Astrocyte (in vitro differentiated cells and primary cell): Measurements from ENCODE around the gene ELMO1. TPM values are rescaled to one million over a fixed set of nuclear protein-coding genes. Genes with fewer than 3 reads are reported as not detected.
"Not testable (repeated sequence)": the region's sequence is repeated elsewhere in the genome, so short reads cannot be mapped to it uniquely, and the experiment has no call there.

Source experiments
- DNase-seq: peaks from one replicate; pipeline ENCODE4 v3.0.0-alpha.2; 2010; ENCODE audit warnings: low read depth
- FAIRE-seq: peaks from 2 replicates; lab custom pipeline; 2011; peaks lifted over from hg19 to GRCh38; lab: Jason Lieb, UNC
- H2AFZ ChIP-seq: 2 replicates; pipeline ENCODE4 v1.6.0; 2012; ENCODE audit warnings: low read depth, low read length, inconsistent platforms
- H3K27ac ChIP-seq: 2 replicates; pipeline ENCODE4 v1.5.1; 2011; ENCODE audit warnings: low read depth, low read length, inconsistent platforms
- H3K27me3 ChIP-seq: 2 replicates; pipeline ENCODE4 v1.6.0; 2011; ENCODE audit warnings: low read length, inconsistent platforms; ENCODE audit not compliant: insufficient read depth
- H3K36me3 ChIP-seq: 2 replicates; pipeline ENCODE4 v1.5.1; 2011; ENCODE audit warnings: low read length, inconsistent platforms; ENCODE audit not compliant: insufficient read depth
- H3K4me1 ChIP-seq: 2 replicates; pipeline ENCODE4 v1.5.1; 2011; ENCODE audit warnings: low read length, inconsistent platforms; ENCODE audit not compliant: insufficient read depth
- H3K4me2 ChIP-seq: 2 replicates; pipeline ENCODE4 v1.6.0; 2012; ENCODE audit warnings: low read length, inconsistent platforms
- H3K4me3 ChIP-seq: 2 replicates; pipeline ENCODE4 v1.5.1; 2011; ENCODE audit warnings: low read depth, mild to moderate bottlenecking, low read length, inconsistent platforms; ENCODE audit not compliant: insufficient read depth
- H3K79me2 ChIP-seq: 2 replicates; pipeline ENCODE4 v1.6.0; 2012; ENCODE audit warnings: mild to moderate bottlenecking, low read length, inconsistent platforms; ENCODE audit not compliant: insufficient read depth
- H3K9ac ChIP-seq: 2 replicates; pipeline ENCODE4 v1.6.0; 2012; ENCODE audit warnings: mild to moderate bottlenecking, low read length, inconsistent platforms
- H3K9me3 ChIP-seq: 2 replicates; pipeline ENCODE4 v1.5.1; 2012; ENCODE audit warnings: low read depth, mild to moderate bottlenecking, low read length, inconsistent platforms; ENCODE audit not compliant: insufficient read depth
- H4K20me1 ChIP-seq: 2 replicates; pipeline ENCODE4 v1.6.0; 2012; ENCODE audit warnings: low read length, inconsistent platforms; ENCODE audit not compliant: insufficient read depth
- H3K27ac Mint-ChIP-seq: one replicate; pipeline ENCODE4 v1.8.0; 2021; ENCODE audit warnings: mild to moderate bottlenecking, mixed read lengths; ENCODE audit not compliant: unreplicated experiment
- H3K27me3 Mint-ChIP-seq: one replicate; pipeline ENCODE4 v1.8.0; 2021; ENCODE audit warnings: low read depth, mixed read lengths; ENCODE audit not compliant: unreplicated experiment
- H3K36me3 Mint-ChIP-seq: one replicate; pipeline ENCODE4 v1.8.0; 2021; ENCODE audit warnings: low read depth, mixed read lengths; ENCODE audit not compliant: unreplicated experiment
- H3K4me1 Mint-ChIP-seq: one replicate; pipeline ENCODE4 v1.8.0; 2021; ENCODE audit warnings: low read depth, mixed read lengths; ENCODE audit not compliant: unreplicated experiment
- H3K4me3 Mint-ChIP-seq: one replicate; pipeline ENCODE4 v1.8.0; 2021; ENCODE audit warnings: mild to moderate bottlenecking, moderate library complexity, mixed read lengths; ENCODE audit not compliant: unreplicated experiment
- H3K9me3 Mint-ChIP-seq: one replicate; pipeline ENCODE4 v1.8.0; 2021; ENCODE audit warnings: mild to moderate bottlenecking, mixed read lengths; ENCODE audit not compliant: unreplicated experiment
- EZH2 ChIP-seq: IDR thresholded peaks from 2 replicates; pipeline ENCODE4 v1.6.1; 2012; ENCODE audit warnings: mild to moderate bottlenecking, low read length, inconsistent platforms; ENCODE audit not compliant: insufficient read depth
- total RNA-seq: library from RNA; stranded (reverse); gene quantifications from 2 replicates; pipeline ENCODE4 v1.2.1, GENCODE V29; 2021
- TF ChIP-seq, protein P1 (sequence below): IDR thresholded peaks from 2 replicates; pipeline ENCODE4 v1.5.1; 2011; ENCODE audit warnings: low read depth, mild to moderate bottlenecking, inconsistent platforms, low read length, moderate library complexity; ENCODE audit not compliant: insufficient read depth

The ELMO1 gene
- total RNA-seq, 1 donor from 2014 or later: 20.4 TPM

DNA sequence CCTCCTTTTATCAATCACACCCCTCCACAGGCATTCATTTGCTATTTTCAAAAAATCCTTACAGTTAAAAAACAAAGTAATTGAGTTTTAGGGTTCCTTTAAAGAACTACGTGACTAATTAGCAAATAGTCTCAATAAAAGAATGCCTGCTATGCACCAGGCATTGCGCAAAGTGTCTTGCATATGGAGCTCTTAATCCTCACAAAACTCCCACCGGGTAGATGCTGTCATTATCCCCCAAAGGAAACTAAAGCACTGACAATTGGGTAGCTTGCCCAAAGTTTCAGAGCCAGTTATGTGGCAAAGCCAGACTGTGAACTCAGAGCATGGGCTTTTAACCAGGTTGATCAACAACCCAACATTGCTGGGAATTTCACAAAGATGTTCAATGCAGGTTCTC is 305.7 kb downstream of the ELMO1 start:
- DNase-seq (no peak), FAIRE-seq (no peak)
- no peak overlapping the region for H3K4me3 ChIP-seq
- no peaks in the 10 kb centered on the region for H3K9me3 ChIP-seq
- H3K27me3 ChIP-seq: no peaks in the 10 kb centered on the region
- H3K4me2 ChIP-seq: no peak overlapping the region
- no peak overlapping the region for H3K27ac Mint-ChIP-seq
- no peaks in the 10 kb centered on the region for H4K20me1 ChIP-seq
- peaks cover 4% of the 10 kb centered on the region for H3K9me3 Mint-ChIP-seq
- no peak overlapping the region for H3K27ac ChIP-seq
- no peaks in the 10 kb centered on the region for H3K27me3 Mint-ChIP-seq
- H3K36me3 Mint-ChIP-seq: peaks cover 8% of the 10 kb centered on the region
- no peak overlapping the region for H3K4me3 Mint-ChIP-seq
- TF ChIP-seq EZH2: no peak
- TF ChIP-seq, protein P1, sequence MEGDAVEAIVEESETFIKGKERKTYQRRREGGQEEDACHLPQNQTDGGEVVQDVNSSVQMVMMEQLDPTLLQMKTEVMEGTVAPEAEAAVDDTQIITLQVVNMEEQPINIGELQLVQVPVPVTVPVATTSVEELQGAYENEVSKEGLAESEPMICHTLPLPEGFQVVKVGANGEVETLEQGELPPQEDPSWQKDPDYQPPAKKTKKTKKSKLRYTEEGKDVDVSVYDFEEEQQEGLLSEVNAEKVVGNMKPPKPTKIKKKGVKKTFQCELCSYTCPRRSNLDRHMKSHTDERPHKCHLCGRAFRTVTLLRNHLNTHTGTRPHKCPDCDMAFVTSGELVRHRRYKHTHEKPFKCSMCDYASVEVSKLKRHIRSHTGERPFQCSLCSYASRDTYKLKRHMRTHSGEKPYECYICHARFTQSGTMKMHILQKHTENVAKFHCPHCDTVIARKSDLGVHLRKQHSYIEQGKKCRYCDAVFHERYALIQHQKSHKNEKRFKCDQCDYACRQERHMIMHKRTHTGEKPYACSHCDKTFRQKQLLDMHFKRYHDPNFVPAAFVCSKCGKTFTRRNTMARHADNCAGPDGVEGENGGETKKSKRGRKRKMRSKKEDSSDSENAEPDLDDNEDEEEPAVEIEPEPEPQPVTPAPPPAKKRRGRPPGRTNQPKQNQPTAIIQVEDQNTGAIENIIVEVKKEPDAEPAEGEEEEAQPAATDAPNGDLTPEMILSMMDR: no peak
- H3K79me2 ChIP-seq: no peaks in the 10 kb centered on the region
- H3K9ac ChIP-seq: no peak overlapping the region
- H3K4me1 ChIP-seq: no peaks in the 10 kb centered on the region
- no peak overlapping the region for H2AFZ ChIP-seq
- H3K4me1 Mint-ChIP-seq: no peaks in the 10 kb centered on the region
- H3K36me3 ChIP-seq: no peaks in the 10 kb centered on the region

DNA sequence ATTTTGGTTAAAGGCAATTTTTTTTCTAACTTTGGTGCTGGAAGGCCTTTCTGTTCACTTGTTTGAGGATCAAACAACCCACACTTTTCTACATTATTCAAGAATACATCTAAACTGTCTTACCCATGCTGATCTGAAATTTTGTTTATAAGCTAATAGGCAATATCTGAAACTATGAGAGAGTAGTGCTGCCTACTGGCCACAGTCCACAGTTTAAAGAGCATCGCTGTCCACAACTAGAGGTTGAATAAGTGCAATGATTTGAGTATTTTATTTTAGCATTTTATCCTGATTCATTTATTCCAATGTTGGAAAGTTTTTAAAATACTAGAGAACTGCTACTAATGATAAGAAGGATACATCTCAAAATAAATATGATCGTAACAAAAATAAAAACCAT is 306.9 kb downstream of the ELMO1 start:
- Histone ChIP-seq H3K27ac (no peak overlapping the region), H2AFZ (no peak overlapping the region), H3K79me2 (no peaks in the 10 kb centered on the region), H3K9ac (no peak overlapping the region), H3K36me3 (no peaks in the 10 kb centered on the region), H4K20me1 (no peaks in the 10 kb centered on the region), H3K4me3 (no peak overlapping the region), H3K27me3 (no peaks in the 10 kb centered on the region), H3K4me2 (no peak overlapping the region), H3K9me3 (no peaks in the 10 kb centered on the region), H3K4me1 (no peaks in the 10 kb centered on the region)
- no peak overlapping the region for H3K27ac Mint-ChIP-seq
- TF ChIP-seq EZH2: no peak
- TF ChIP-seq, protein P1: no peak
- H3K36me3 Mint-ChIP-seq: peaks cover 6% of the 10 kb centered on the region
- FAIRE-seq: no peak
- H3K4me1 Mint-ChIP-seq: no peaks in the 10 kb centered on the region
- DNase-seq: no peak
- peaks cover 4% of the 10 kb centered on the region for H3K9me3 Mint-ChIP-seq
- H3K4me3 Mint-ChIP-seq: no peak overlapping the region
- H3K27me3 Mint-ChIP-seq: no peaks in the 10 kb centered on the region

DNA sequence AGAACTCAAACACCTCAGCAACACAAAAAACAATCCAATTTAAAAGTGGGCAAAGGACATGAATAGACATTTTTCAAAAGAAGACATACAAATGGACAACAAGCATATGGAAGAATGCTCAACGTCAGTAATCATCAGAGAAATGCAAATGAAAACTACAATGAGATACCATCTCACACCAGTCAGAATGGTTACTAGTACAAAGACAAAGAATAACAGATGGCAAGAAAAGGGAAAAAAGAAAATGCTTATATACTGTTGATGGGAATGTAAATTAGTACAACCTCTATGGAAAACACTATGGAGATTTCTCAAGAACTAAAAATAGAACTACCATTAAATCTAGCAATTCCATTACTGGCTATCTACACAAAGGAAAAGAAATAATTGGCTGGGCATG is 314.8 kb downstream of the ELMO1 start:
- not testable (repeated sequence) for H3K4me1 ChIP-seq, H3K36me3 Mint-ChIP-seq, H3K36me3 ChIP-seq, H3K4me3 Mint-ChIP-seq, H3K9me3 Mint-ChIP-seq, H3K27ac Mint-ChIP-seq, H3K4me2 ChIP-seq, H3K4me3 ChIP-seq, H3K9me3 ChIP-seq, H4K20me1 ChIP-seq, H2AFZ ChIP-seq, H3K4me1 Mint-ChIP-seq, H3K9ac ChIP-seq, H3K27me3 Mint-ChIP-seq, DNase-seq, H3K27ac ChIP-seq, FAIRE-seq, H3K79me2 ChIP-seq, H3K27me3 ChIP-seq
